HG03025 (cell line): ENCODE results near the gene CDHR4.
"Not testable (repeated sequence)": the region's sequence is repeated elsewhere in the genome, so short reads cannot be mapped to it uniquely, and the experiment has no call there.

ENCODE experiments used
- ATAC-seq: cut with Tn5 transposase; IDR thresholded peaks from one replicate; pipeline ENCODE4 v1.9.1; 2021; ENCODE audit warnings: mild to moderate bottlenecking, moderate library complexity; ENCODE audit not compliant: unreplicated experiment, low FRiP score

The CDHR4 gene

GRCh38 chr3:49799761-49800160 lies at the start of gene CDHR4:
TSS of gene CDHR4 (minus strand) at chr3:49799873. CDS start at chr3:49799812, 61 bp downstream.
- no peak for ATAC-seq

- no peak for ATAC-seq
These were observed 46.0 kb upstream of the CDHR4 start for GRCh38 chr3:49845694-49846093.

GRCh38 chr3:49844464-49845183 lies 45.0 kb upstream of the CDHR4 start:
- ATAC-seq = no peak

GRCh38 chr3:49842843-49843517 lies 43.3 kb upstream of the CDHR4 start:
- ATAC-seq = no peak

- ATAC-seq = no peak
These were observed 42.1 kb upstream of the CDHR4 start for GRCh38 chr3:49841806-49842205.

GRCh38 chr3:49841126-49841696 lies 41.5 kb upstream of the CDHR4 start:
- no peak for ATAC-seq

GRCh38 chr3:49840388-49840787 lies 40.7 kb upstream of the CDHR4 start:
- no peak for ATAC-seq

GRCh38 chr3:49839193-49839809 lies 39.6 kb upstream of the CDHR4 start:
- ATAC-seq = no peak

- no peak for ATAC-seq
These were observed 31.7 kb upstream of the CDHR4 start for GRCh38 chr3:49831341-49831740.

GRCh38 chr3:49826016-49826415 lies 26.3 kb upstream of the CDHR4 start:
- ATAC-seq = no peak

GRCh38 chr3:49823131-49823530 lies 23.5 kb upstream of the CDHR4 start:
- not testable (repeated sequence) for ATAC-seq

- ATAC-seq = no peak
These were observed 14.0 kb upstream of the CDHR4 start, which contains the start of gene UBA7 for GRCh38 chr3:49813497-49814174. TSS of gene UBA7 (minus strand) at chr3:49813953. CDS start at chr3:49813787, 166 bp downstream.

- ATAC-seq = no peak
These were observed 13.3 kb upstream of the CDHR4 start for GRCh38 chr3:49812916-49813496.

GRCh38 chr3:49807431-49808114 lies 7.9 kb upstream of the CDHR4 start:
- ATAC-seq = no peak

GRCh38 chr3:49806850-49807249 lies 7.2 kb upstream of the CDHR4 start:
- ATAC-seq = no peak

- ATAC-seq = no peak
These were observed 6.4 kb upstream of the CDHR4 start for GRCh38 chr3:49805897-49806701.

- ATAC-seq = no peak
These were observed 5.7 kb upstream of the CDHR4 start for GRCh38 chr3:49805367-49805782.

GRCh38 chr3:49804141-49805041 lies 4.7 kb upstream of the CDHR4 start:
- no peak for ATAC-seq
